ENCODE results near the gene CHRNA3. TPM values are rescaled to one million over a fixed set of nuclear protein-coding genes. Genes with fewer than 3 reads are reported as not detected.
"Not testable (repeated sequence)": the region's sequence is repeated elsewhere in the genome, so short reads cannot be mapped to it uniquely, and the experiment has no call there.

Gene CHRNA3
- total RNA-seq, 1 donor from 2014 or later, result 0.65 TPM

DNA sequence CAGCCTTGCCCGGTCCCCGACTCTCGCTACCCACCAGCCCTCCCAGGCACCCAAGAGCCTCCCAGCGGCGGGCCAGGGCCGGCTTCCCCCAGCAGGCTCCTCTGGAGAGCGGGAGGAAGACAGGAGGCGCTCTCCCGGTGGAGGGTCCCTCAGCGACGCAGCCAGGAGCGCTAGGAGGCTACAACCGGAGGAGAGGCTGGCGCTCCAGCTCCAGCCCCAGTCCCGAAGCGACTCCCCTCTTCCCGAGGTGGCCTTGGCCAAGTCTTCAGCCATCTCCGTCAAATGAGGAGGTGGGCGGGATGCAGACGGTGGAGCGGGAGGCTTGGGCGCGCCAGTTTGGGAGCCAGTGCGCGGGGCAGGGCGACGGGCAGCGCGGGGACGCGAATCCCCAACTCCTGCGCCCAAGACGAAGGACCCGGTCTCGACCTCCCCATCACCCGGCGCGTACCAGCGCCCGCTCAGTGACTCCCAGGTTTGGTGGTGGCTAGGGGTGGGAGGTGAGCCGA, 722 bp downstream of the CHRNA3 start:
- DNase-seq (ENCODE audit: low spot score), result peak; percentile 60
- intact Hi-C loops (cut with DNase I), result no loop called here

DNA sequence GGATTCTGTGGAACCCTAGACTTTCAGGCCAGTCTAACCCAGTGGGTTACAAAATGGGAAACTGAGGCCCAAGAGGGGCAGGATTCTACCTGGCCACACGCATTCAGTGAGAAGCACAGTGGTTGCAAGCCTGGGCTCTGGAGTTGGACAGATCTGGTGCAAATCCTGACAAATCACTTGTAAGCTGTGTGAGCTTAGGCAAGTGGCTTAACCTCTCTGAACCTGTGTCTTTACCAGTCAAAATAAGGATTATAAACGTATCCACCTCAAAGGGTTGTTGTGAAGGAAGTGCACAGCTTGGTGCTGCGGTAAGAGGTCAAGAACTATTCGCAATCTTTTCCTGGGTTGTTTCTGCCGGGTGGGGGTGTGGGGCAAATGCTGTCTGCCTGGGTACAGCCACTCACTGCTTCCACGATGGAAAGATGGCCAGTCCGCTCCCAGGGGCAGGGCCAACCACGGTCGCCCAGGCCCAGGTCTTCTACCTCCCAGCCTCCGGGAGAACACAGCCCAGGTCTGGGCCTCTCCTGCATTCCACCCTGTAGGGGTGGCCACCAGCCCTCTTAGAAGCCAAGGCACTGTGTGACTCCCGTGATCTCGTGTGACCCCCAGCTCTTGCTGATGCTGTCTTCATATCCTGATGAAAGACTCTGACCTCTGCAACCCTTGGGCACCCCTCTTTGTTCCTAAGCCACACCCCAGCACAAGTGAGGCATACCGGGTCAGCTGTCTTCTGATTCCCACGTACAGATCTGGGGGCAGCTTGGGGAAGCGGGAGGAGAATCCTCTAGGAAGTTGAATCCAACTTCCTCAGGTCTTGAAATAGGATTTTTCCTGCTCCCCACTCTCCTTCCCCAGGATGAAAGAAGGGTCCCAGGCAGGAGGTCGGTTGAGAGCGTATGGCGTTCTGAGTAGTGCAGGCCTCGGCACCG, 1.5 kb downstream of the CHRNA3 start:
- intact Hi-C loops (cut with DNase I), result no loop called here

DNA sequence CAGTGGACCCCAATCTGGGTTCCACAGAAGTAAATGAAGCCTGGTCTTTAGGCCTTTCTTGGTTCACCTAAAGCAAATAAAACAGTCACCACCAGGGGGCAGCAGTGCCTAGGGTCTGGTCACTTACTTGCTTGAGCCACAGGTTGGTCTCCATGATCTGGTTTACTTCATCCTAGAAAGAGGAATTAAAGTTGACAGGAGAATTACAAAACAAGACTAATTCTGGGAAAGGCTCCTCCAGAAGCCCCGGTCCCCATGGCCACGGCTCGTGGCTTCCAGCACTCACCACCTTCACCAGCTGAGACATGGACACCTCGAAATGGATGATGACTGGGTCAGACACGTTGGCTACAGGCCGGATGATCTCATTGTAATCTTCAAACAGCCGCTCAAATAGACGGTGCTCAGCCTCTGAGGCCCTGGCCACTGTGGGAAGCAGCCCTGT, 2.3 kb downstream of the CHRNA3 start:
- intact Hi-C loops (cut with DNase I), result loop anchor here (1.0 kb wide), 1 partner anchor 91 kb away; no protein-coding TSS in a partner anchor
- peak; percentile 85 for DNase-seq (ENCODE audit: low spot score)

More for the DNA sequence above, 1.5 kb downstream of the CHRNA3 start:
- DNase-seq (ENCODE audit: low spot score), result peak; percentile 58

DNA sequence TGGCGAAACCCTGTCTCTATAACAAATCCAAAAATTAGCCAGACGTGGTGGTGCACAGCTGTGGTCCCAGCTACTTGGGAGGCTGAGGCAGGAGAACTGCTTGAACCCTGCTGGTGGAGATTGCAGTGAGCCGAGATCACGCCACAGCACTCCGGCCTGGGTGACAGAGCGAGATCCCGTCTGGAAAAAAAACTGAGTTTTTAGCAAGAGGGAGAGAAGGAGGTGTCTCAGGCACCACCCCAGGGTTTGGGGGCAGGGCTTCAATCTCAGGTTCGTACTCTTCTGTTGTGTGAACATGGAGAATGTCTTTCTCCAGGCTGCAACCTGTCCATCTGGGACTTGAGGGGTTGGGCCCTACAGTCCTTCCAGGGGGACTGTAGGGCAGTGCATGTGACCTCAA, 2.7 kb downstream of the CHRNA3 start:
- DNase-seq (ENCODE audit: low spot score), result no peak
- intact Hi-C loops (cut with DNase I), result loop anchor here (1.0 kb wide), 1 partner anchor 91 kb away; no protein-coding TSS in a partner anchor

DNA sequence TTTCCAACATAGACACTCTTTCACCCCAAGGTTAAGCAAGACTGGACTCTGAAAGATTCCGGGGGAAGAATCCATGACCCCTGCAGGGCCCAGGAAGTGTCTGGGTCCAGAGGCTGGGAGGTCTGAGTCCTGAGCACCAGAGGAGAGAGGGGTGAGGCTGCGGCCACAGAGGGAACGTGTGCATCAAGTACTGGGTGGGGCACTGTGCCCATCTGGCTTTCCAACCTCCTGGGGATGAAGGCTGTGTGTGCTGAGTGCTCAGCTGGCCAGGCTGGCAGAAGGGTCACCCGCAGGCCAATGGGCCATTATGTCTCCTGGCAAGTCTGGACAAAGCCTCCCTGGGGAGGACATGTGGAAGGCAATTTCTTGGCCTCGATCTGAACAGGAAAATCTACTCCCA, 3.3 kb downstream of the CHRNA3 start:
- intact Hi-C loops (cut with DNase I), result no loop called here

DNA sequence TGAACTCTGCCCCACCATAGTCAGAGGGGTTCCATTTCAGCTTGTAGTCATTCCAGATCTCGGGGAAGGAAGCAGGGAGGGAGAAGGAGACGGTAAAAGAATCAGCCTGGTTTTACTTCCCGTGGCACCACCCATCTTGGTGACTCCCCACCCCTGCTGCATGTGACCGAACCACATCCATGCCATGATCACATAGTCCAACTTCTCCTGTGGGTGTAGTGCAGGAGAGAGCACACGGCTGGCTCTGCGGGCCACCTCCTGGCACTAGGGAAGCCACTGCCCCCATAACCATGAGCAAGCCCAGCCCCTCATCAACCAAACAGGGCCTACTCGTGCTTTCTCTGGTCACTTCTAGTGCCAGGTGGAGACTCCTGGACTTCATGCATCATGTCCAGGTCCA, 3.7 kb downstream of the CHRNA3 start:
- intact Hi-C loops (cut with DNase I), result no loop called here

More for the DNA sequence above, 3.3 kb downstream of the CHRNA3 start:
- DNase-seq (ENCODE audit: low spot score), result peak; percentile 68

DNA sequence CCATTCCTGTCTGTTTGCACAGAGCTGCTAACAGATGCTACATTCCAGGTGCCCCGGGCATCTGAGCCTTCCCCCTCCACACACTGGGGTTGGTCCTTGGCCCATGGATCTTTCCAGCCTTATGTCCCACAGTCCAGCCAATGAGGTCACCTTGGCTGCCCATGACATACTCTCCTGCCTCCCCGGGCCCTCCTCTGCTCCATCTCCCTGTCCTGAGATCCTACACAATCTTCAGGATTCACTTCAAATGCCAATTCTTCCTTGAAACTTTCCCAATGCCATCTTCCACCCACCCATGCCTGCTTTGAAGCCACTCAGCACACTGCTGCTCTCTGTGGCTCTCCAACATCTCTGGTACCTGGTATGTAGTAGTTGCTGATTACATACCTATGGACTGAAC, 4.3 kb downstream of the CHRNA3 start:
- DNase-seq (ENCODE audit: low spot score), result peak; percentile 53
- intact Hi-C loops (cut with DNase I), result no loop called here

More for the DNA sequence above, 3.7 kb downstream of the CHRNA3 start:
- peak; percentile 72 for DNase-seq (ENCODE audit: low spot score)

DNA sequence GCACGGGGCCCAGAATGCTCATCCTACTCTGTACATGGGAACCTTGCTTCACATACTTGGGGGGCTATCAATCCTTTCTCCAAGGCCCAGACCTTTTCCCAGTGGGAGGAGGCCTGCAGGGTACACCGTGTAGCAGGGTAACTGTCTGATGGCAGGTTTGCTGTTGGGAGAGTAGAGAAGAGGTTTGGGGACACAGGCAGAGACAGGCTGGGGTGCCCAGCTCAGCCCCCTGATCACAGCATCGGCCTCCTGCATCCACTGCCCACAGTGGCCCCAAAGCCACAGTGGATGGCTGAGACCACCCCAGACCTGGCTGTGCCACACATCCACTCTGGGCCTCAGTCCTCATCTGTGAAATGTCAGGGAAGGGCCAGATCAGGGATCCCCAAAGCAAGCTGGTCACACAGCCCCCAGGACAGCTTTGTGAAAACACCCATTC, 5.6 kb downstream of the CHRNA3 start:
- peak; percentile 64 for DNase-seq (ENCODE audit: low spot score)
- intact Hi-C loops (cut with DNase I), result no loop called here

DNA sequence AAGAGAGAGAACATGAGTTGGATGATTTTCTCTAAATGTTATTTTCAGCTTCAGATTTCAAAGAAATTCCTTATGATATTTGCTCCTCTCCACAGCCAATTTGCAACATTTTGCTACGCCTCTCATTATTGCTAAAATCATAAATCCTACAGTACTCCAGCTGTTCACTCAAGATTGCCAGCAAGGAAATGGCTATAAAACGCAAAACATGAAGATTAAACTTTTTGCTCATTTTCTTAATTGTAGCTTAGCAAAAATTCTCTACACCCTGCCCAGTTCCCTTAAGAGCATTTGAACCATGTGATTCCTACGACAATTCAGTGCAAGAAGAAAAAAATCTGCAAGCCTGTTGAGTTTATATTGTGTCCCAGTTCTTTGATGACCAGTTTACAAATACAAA, 6.8 kb downstream of the CHRNA3 start:
- intact Hi-C loops (cut with DNase I), result no loop called here
- DNase-seq (ENCODE audit: low spot score), result no peak

DNA sequence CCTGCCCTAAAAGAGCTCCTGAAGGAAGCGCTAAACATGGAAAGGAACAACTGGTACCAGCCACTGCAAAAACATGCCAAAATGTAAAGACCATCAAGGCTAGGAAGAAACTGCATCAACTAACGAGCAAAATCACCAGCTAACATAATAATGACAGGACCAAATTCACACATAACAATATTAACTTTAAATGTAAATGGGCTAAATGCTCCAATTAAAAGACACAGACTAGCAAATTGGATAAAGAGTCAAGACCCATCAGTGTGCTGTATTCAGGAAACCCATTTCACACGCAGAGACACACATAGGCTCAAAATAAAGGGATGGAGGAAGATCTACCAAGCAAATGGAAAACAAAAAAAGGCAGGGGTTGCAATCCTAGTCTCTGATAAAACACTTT, 11.2 kb downstream of the CHRNA3 start:
- DNase-seq (ENCODE audit: low spot score); intact Hi-C loops (cut with DNase I): not testable (repeated sequence)

DNA sequence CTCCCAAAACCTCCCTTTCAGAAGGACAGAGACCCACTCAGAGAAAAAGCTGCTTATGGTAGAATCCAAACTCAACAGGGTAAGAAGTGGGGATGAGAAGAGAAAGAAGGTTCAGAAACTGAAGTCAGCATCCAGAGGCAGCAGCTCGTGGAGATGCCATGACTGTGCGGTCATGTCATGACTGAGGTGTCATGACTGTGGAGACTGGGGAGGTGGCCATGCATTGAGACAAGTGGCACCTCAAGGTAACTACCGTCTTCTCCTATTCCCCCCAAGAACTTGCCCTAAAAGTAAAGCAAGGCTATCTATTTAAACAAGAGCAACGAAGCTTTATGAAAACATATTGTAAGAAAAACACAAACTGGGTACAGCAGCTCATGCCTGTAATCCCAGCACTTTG, 15.1 kb downstream of the CHRNA3 start:
- intact Hi-C loops (cut with DNase I), result no loop called here
- DNase-seq (ENCODE audit: low spot score), result no peak

DNA sequence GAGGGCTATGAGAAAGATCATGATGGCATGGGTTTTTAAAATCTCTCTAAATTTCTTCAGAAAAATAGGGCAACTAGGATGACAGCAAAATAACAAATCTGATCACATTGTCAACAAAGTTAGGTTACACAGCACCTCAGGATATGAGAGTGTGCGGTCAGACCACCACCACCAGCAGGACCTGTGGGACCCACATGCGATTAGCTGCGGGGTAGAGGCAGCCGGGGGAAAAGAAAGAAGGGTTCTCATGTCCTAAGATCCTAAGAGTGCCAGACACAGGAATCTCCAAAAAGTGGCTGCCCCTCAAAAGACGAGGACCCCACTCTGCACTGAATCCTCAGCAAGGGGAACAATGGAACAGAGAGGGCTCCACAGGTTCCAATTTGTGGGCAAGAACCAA, 15.6 kb downstream of the CHRNA3 start:
- intact Hi-C loops (cut with DNase I), result no loop called here
- no peak for DNase-seq (ENCODE audit: low spot score)

DNA sequence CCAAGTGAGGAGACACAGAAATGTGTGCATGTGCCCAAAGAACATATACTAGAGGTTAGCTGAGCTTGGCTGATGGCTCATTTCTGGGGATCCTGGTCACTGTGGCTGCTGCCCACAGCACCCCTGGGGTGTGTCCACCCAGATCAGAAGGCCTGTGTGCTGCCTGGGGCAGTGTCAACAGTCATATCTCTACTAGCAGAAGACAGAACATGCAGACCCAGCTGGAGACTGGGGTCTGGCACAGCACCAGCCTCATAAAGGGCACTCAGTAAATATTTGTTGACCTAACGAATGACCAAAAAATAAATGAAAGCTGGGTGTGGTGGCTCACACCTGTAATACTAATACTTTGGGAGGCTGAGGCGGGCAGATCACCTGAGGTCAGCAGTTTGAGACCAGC, 16.4 kb downstream of the CHRNA3 start:
- intact Hi-C loops (cut with DNase I), result no loop called here

DNA sequence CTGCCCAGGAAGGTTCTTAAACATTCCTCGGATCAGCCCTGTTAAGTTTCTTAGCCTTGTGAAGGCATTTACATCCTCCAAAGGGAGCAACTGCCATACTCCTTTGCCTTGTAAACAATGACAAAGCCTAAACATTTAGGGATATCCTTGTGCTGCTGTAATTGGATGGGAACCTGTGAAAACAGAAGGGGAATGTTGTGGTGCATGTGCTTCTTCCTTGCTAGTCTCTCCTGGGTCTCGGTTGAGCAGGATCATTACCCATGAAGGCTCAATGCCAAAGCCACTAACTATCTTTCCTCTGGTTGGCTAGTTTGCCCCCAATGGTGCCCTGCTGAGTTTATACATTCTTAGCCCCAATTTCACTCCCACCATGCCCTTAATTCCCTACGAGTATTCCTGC, 17.3 kb downstream of the CHRNA3 start:
- DNase-seq (ENCODE audit: low spot score), result no peak
- intact Hi-C loops (cut with DNase I), result no loop called here

More for the DNA sequence above, 16.4 kb downstream of the CHRNA3 start:
- DNase-seq (ENCODE audit: low spot score), result no peak

DNA sequence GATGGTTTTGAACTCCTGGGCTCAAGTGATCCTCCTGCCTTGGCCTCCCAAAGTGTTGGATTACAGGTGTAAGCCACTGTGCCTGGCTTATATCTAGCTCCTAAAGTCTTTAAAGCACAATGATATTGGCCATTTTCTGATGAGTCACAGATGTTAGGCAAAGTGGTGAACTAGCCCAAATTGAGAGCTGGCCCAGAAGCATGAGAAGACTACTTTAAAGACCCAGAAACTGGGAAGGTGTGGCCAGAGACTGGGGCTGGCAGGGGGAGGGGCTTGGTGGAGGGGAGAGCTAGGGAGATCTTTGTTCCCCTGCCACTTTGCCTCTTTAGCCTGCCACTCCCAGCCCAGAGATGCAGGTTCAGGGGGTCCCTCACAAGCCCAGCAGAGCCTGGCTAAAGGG, 21.6 kb downstream of the CHRNA3 start:
- intact Hi-C loops (cut with DNase I), result no loop called here
- no peak for DNase-seq (ENCODE audit: low spot score)

DNA sequence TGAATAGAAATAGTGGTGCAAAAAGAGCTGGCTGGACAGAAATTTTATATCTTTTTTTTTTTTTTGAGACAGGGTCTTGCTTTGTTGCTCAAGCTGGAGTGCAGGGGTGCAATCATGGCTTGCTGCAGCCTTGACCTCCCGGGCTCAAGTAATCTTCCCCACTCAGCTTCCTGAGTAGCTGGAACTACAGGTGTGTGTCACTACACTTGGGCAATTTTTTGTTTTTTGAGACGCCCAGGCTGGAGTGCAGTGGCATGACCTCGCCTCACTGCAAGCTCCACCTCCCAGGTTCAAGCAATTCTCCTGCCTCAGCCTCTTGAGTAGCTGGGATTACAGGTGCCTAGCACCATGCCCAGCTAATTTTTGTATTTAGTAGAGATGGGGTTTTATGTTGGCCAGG, 22.4 kb downstream of the CHRNA3 start:
- intact Hi-C loops (cut with DNase I), result no loop called here

DNA sequence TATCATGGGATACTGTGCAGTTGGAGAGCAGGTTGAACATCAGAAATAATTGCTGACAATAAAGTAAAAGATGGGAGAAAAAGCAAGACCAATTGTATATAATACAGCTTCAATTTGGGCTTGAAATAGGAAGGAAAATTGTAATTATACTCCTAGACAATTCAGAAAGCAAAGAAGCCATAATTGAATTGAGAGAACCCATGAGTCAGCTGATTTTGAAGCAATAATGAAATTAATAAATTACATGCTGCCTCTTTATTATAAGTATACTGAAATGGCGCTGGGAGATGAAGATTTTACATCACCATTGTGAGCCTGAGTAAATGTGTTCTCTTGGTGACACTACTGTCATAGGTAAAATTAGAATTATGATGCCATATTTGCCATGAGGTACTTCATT, 23.2 kb downstream of the CHRNA3 start:
- no peak for DNase-seq (ENCODE audit: low spot score)
- intact Hi-C loops (cut with DNase I), result no loop called here

More for the DNA sequence above, 22.4 kb downstream of the CHRNA3 start:
- DNase-seq (ENCODE audit: low spot score), result no peak

DNA sequence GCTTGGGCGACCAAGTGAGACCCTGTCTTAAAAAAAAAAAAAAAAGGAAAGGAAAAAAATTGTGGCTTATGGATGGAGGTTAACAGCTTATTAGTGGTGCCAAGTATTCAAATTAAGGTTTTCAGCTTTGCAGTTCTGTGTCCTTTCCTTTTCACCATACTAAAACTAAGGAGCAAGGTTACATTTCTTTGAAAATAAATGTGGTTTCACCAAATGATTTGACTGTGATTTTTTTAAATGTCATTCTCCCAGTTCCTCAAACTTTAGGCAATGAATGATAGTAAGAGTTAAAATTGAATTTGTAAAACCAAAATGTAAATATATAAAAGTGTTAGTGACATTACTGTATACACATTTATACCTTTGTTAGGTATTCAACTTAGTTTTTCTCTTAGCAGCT, 45.9 kb downstream of the CHRNA3 start:
- intact Hi-C loops (cut with DNase I), result no loop called here
- no peak for DNase-seq (ENCODE audit: low spot score)

DNA sequence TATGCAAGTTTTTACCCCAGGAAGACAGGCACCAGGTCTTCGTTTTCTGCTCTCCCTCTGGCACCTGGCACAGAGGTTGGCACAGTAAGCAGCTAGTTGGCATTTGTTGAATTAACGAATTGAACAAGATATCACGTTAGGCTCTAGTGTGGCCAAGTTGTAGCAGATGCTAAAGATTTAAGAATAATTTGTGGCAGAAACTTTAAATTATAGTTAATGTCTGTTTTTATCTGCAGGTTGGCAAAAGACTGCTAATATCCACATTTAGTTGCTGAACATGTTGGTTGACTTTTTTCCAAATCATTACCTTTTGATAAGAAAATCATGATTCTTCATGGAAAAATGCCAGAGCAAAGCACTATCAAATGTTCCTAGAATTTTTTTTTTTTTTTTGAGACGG, 47.4 kb downstream of the CHRNA3 start:
- intact Hi-C loops (cut with DNase I), result no loop called here
- DNase-seq (ENCODE audit: low spot score), result no peak

DNA sequence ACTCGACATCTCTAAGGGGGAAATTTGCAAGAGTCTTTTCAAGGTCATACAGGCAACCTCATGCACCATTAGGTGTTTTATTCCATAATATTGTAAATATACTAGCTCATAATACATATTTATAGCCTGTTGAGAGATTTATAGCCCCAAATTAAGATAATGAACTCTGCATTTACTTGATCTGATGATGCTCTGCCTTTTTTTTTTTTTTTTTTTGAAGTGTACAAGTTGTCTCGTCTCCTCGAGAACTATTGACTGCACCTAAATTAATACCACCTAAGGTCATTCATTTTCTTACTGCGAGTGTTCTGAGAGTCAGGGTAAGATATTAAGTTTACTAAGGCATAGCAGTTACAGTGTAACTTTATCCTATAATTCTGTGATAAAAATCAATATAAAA, 49.4 kb downstream of the CHRNA3 start:
- intact Hi-C loops (cut with DNase I), result no loop called here

DNA sequence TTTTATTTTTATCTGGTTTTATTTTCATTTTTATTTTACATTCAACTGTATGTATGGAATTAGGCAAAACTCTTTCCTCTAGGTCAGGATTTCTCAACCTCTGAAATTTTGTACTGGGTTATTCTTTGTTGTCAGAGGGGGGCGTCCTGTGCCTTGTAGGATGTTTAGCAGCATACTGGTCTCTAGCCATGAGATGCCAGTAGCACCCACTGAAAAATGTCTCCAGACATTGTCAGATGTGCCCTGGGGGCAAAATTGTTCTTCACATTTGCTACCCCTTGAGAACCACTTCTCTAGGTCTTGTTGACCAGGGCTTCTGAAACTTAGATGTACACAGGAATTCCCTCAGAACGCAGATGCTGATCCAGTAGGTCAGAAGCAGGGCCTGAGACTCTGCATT, 50.1 kb downstream of the CHRNA3 start:
- intact Hi-C loops (cut with DNase I), result no loop called here
- no peak for DNase-seq (ENCODE audit: low spot score)

More for the DNA sequence above, 49.4 kb downstream of the CHRNA3 start:
- no peak for DNase-seq (ENCODE audit: low spot score)
